ENCODE results near the gene PLXNA1. TPM values are rescaled to one million over a fixed set of nuclear protein-coding genes. Genes with fewer than 3 reads are reported as not detected.

Gene PLXNA1
- total RNA-seq, 2 donors from 2014 or later, result 7.1 to 9.3 TPM

- H3K27me3 Mint-ChIP-seq, result no peaks in the 10 kb centered on the region
- peaks cover 6% of the 10 kb centered on the region for H3K36me3 Mint-ChIP-seq (ENCODE audit: low read depth)
- no peak for ATAC-seq (replicated peaks)
- H3K27ac Mint-ChIP-seq, result no peak overlapping the region
- no peak overlapping the region for H3K4me3 Mint-ChIP-seq
- H3K4me1 Mint-ChIP-seq, result peaks cover 4% of the 10 kb centered on the region
- no peaks in the 10 kb centered on the region for H3K9me3 Mint-ChIP-seq
These were observed 20.8 kb downstream of the PLXNA1 start for GRCh38 chr3:127003601-127004280.

DNA sequence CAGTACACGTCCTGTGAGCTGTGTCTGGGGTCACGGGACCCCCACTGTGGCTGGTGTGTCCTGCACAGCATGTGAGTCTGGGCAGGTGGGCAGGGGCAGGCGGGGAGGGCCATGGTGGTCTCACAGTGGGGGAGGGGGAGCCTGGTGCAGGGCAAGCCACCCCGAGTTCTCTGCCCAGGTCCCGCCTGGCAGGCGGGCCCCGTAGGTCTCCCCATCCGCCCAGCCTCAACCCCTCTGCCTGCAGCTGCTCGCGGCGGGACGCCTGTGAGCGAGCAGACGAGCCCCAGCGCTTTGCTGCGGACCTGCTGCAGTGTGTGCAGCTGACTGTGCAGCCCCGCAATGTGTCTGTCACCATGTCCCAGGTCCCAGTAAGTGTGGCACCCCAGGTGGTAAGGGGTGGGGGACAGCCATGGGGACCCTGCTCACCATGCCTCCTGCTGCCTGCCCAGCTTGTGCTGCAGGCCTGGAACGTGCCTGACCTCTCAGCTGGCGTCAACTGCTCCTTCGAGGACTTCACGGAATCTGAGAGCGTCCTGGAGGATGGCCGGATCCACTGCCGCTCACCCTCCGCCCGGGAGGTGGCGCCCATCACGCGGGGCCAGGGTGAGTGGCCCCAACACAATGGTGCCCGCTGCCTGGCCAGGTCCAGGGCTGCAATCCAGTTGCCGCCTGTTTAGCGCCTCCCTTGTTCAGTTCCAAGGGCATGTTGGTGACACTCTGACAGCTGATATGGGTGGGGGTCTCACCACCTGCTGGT, 21.9 kb downstream of the PLXNA1 start:
- Mint-ChIP-seq H3K27me3 (no peaks in the 10 kb centered on the region), H3K9me3 (no peaks in the 10 kb centered on the region), H3K4me3 (no peak overlapping the region), H3K36me3 (ENCODE audit: low read depth) (peaks cover 6% of the 10 kb centered on the region), H3K4me1 (peaks cover 4% of the 10 kb centered on the region), H3K27ac (no peak overlapping the region)
- ATAC-seq (replicated peaks), result no peak

- no peaks in the 10 kb centered on the region for H3K9me3 Mint-ChIP-seq
- peaks cover 6% of the 10 kb centered on the region for H3K36me3 Mint-ChIP-seq (ENCODE audit: low read depth)
- no peak overlapping the region for H3K4me3 Mint-ChIP-seq
- H3K27ac Mint-ChIP-seq, result no peak overlapping the region
- H3K27me3 Mint-ChIP-seq, result no peaks in the 10 kb centered on the region
- no peak for ATAC-seq (replicated peaks)
- H3K4me1 Mint-ChIP-seq, result peaks cover 4% of the 10 kb centered on the region
These were observed 23.1 kb downstream of the PLXNA1 start for GRCh38 chr3:127005864-127006500.

DNA sequence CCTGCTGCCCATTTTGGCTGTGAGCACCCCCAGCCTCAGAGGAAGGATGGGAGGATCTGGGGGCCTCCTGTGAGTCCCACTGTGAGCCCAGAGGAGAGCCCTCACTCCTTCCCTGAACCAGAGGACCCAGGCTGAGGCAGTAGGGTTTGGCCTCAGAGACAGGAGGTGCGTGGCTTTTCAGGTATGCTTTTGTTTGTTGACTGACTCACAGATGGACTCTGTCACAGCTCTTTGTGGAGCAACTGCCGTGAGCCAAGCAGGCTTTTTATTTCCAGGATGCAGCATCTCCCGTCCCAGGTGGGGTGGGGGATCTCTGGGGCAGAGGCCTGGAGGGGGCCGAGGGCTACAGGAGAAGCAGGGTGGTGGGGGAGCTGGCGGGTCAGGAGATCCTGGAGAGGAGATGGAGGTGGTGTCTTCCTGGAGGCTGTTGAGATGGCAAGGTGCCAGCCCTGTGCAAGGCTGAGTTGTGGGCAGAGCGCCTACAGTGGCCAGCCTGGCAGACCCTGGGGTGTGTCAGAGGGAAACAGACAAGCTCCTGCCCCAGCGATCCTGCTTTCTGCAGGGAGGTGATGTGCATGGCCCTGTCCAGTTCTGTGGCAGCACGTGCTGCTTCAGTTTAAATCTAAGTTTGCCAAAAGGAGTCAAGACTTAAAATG, 24.0 kb downstream of the PLXNA1 start:
- H3K36me3 Mint-ChIP-seq (ENCODE audit: low read depth), result peaks cover 6% of the 10 kb centered on the region
- no peaks in the 10 kb centered on the region for H3K27me3 Mint-ChIP-seq
- H3K9me3 Mint-ChIP-seq, result no peaks in the 10 kb centered on the region
- peak overlapping the region; percentile 11 for H3K27ac Mint-ChIP-seq
- no peak for ATAC-seq (replicated peaks)
- no peak overlapping the region for H3K4me3 Mint-ChIP-seq
- peaks cover 4% of the 10 kb centered on the region for H3K4me1 Mint-ChIP-seq

GRCh38 chr3:127008236-127008635, 25.3 kb downstream of the PLXNA1 start:
- no peak for ATAC-seq (replicated peaks)
- peaks cover 6% of the 10 kb centered on the region for H3K36me3 Mint-ChIP-seq (ENCODE audit: low read depth)
- no peaks in the 10 kb centered on the region for H3K9me3 Mint-ChIP-seq
- no peak overlapping the region for H3K4me3 Mint-ChIP-seq
- H3K27me3 Mint-ChIP-seq, result no peaks in the 10 kb centered on the region
- H3K4me1 Mint-ChIP-seq, result peaks cover 4% of the 10 kb centered on the region
- H3K27ac Mint-ChIP-seq, result no peak overlapping the region

DNA sequence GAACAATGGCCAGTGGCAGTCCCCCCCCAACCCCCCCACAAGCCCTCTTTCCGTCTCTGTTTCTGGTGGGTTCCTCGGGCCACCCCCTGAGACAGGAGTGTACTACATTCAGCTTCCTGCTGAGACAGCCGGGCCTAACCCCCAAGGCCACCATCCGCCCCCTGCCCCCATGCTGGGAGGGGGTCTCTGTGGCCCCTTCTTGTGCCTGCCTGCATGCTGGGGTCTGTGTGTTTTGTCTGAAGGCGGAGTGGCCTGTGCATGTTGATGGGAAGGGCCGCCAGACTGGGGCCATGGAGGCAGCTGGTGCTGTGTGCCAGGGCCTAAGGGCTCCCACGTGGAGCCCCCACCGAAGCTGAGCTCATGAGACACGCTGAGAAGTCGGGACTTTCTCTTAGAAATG, 26.6 kb downstream of the PLXNA1 start:
- H3K4me1 Mint-ChIP-seq, result peaks cover 4% of the 10 kb centered on the region
- peaks cover 11% of the 10 kb centered on the region for H3K36me3 Mint-ChIP-seq (ENCODE audit: low read depth)
- H3K4me3 Mint-ChIP-seq, result no peak overlapping the region
- no peak for ATAC-seq (replicated peaks)
- no peak overlapping the region for H3K27ac Mint-ChIP-seq
- H3K27me3 Mint-ChIP-seq, result no peaks in the 10 kb centered on the region
- no peaks in the 10 kb centered on the region for H3K9me3 Mint-ChIP-seq

DNA sequence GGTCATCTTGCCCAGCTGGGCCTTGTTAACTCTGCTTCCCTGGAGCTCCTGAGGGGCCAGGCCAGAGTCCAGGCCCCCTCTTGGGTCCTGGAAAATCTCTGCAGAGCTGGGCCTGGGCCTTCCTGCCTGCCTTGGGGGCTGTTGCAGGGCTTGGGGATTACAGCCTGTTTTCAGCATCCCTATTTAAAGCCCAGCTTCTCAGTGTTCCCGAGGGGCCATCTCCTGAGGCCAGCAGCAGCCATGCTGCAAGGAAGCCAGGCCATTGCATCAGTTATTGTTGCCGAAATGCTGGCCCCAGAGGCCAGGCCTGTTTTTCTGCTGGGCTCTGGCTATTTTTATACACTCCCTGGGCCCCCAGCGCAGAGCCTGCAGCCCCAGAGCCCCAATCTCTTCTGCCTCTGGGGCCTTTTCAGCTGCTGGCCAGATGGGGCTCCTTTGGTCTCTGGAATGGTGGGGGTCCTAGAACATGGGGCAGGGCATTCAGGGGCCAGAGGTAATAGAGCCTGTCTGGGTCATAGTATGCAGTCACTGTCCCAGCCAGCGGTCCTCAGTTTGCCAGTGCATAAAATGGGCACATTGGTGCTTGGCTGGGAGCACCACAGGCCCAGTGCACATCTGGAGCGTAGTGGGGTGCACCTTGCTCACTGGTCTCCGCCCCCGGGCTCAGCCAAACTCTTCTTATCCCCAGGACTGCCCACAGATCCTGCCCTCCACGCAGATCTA, 28.5 kb downstream of the PLXNA1 start:
- Mint-ChIP-seq H3K36me3 (ENCODE audit: low read depth) (peaks cover 17% of the 10 kb centered on the region), H3K9me3 (no peaks in the 10 kb centered on the region), H3K27me3 (no peaks in the 10 kb centered on the region), H3K4me3 (no peak overlapping the region), H3K27ac (no peak overlapping the region), H3K4me1 (peaks cover 4% of the 10 kb centered on the region)
- no peak for ATAC-seq (replicated peaks)

- no peak overlapping the region for H3K27ac Mint-ChIP-seq
- no peaks in the 10 kb centered on the region for H3K27me3 Mint-ChIP-seq
- ATAC-seq (replicated peaks), result no peak
- no peaks in the 10 kb centered on the region for H3K9me3 Mint-ChIP-seq
- H3K4me1 Mint-ChIP-seq, result peaks cover 4% of the 10 kb centered on the region
- H3K4me3 Mint-ChIP-seq, result no peak overlapping the region
- peaks cover 13% of the 10 kb centered on the region for H3K36me3 Mint-ChIP-seq (ENCODE audit: low read depth)
These were observed 29.2 kb downstream of the PLXNA1 start for GRCh38 chr3:127012091-127012490.

GRCh38 chr3:127013181-127013580, 30.3 kb downstream of the PLXNA1 start:
- no peak for ATAC-seq (replicated peaks)
- no peaks in the 10 kb centered on the region for H3K4me1 Mint-ChIP-seq
- H3K36me3 Mint-ChIP-seq (ENCODE audit: low read depth), result peaks cover 17% of the 10 kb centered on the region
- no peaks in the 10 kb centered on the region for H3K9me3 Mint-ChIP-seq
- no peak overlapping the region for H3K27ac Mint-ChIP-seq
- no peaks in the 10 kb centered on the region for H3K27me3 Mint-ChIP-seq
- no peak overlapping the region for H3K4me3 Mint-ChIP-seq

GRCh38 chr3:127013758-127014535, 31.0 kb downstream of the PLXNA1 start:
- Mint-ChIP-seq H3K9me3 (no peaks in the 10 kb centered on the region), H3K4me1 (no peaks in the 10 kb centered on the region), H3K4me3 (no peak overlapping the region), H3K27ac (no peak overlapping the region), H3K36me3 (ENCODE audit: low read depth) (peaks cover 17% of the 10 kb centered on the region), H3K27me3 (no peaks in the 10 kb centered on the region)
- no peak for ATAC-seq (replicated peaks)

DNA sequence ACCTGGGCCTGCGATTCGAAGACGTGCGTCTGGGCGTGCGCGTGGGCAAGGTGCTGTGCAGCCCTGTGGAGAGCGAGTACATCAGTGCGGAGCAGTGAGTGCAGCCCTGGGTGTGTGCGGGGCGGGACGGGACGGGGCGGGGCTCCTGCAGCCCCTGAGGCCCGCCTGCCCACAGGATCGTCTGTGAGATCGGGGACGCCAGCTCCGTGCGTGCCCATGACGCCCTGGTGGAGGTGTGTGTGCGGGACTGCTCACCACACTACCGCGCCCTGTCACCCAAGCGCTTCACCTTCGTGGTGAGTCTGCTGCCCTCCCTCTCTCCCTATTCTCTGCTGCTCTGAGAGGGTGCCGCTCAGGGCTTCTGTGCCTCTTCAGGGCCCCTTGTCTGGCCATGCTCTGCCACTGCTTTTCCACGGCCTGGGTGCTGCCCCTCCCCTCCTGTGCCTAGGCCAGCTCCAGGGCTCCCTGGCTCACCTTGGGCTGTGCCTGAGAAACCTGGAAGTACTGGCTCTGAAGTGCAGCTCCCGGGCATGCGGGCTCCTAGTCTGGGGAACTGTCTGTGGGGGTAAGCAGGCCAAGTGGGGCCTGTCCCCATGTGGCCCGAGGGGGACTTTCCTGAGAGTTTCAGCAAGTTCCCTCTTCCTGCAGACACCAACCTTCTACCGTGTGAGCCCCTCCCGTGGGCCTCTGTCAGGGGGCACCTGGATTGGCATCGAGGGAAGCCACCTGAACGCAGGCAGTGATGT, 31.8 kb downstream of the PLXNA1 start:
- no peaks in the 10 kb centered on the region for H3K27me3 Mint-ChIP-seq
- peaks cover 17% of the 10 kb centered on the region for H3K36me3 Mint-ChIP-seq (ENCODE audit: low read depth)
- H3K4me1 Mint-ChIP-seq, result no peaks in the 10 kb centered on the region
- no peak overlapping the region for H3K27ac Mint-ChIP-seq
- H3K4me3 Mint-ChIP-seq, result no peak overlapping the region
- no peaks in the 10 kb centered on the region for H3K9me3 Mint-ChIP-seq
- ATAC-seq (replicated peaks), result no peak

DNA sequence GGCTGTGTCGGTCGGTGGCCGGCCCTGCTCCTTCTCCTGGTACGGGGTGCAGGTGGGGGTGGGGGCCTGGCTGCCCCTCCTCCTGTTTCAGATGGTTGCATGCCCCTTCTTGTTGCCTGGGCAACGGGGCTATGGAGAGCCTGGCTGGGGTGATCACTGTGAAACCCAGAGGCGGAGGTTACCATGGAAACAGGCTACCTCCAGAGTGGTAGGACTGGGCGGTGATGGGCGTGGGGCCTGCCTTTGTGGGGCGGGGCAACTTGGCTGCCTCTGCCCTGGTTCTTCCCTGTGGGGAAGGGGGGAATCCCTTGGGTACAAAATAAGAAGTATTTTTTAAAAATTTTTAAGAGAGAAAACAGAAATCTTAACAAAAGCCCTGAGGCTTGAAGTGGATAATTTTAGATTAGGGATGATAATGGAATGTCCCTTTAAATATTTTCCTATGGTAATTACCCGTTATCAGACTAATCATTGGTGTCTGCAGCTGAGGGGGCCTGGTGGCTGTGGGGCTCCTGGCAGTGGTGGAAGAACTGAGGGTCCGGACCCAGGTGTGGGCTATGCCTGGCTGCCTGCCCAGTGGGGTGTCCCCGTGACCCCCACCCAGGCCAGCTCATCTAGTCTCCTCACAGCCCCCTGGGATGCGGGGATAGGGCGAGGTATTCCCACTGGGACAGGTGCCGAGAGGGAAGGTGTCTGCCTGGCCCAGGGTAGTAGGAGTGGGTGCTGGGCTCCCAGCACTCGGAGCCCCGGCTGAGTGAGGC, 32.5 kb downstream of the PLXNA1 start:
- no peak overlapping the region for H3K4me3 Mint-ChIP-seq
- no peaks in the 10 kb centered on the region for H3K4me1 Mint-ChIP-seq
- no peaks in the 10 kb centered on the region for H3K27me3 Mint-ChIP-seq
- H3K27ac Mint-ChIP-seq, result no peak overlapping the region
- no peaks in the 10 kb centered on the region for H3K9me3 Mint-ChIP-seq
- peak; percentile 22 for ATAC-seq (replicated peaks)
- H3K36me3 Mint-ChIP-seq (ENCODE audit: low read depth), result peaks cover 17% of the 10 kb centered on the region

GRCh38 chr3:127016043-127016343, 33.1 kb downstream of the PLXNA1 start:
- Mint-ChIP-seq H3K36me3 (ENCODE audit: low read depth) (peaks cover 18% of the 10 kb centered on the region), H3K4me3 (no peak overlapping the region), H3K27ac (no peak overlapping the region), H3K4me1 (no peaks in the 10 kb centered on the region), H3K27me3 (no peaks in the 10 kb centered on the region), H3K9me3 (no peaks in the 10 kb centered on the region)
- ATAC-seq (replicated peaks), result no peak
